ENCODE measurements around the gene MROH2A. TPM values are rescaled to one million over a fixed set of nuclear protein-coding genes. Genes with fewer than 3 reads are reported as not detected.

Gene MROH2A
- total and polyA plus RNA-seq, 9 of the 15 experiments (the other 6 are each of a cell fraction or from before 2014, with no cell fraction given), result 0.03 TPM; not detected in 8

DNA sequence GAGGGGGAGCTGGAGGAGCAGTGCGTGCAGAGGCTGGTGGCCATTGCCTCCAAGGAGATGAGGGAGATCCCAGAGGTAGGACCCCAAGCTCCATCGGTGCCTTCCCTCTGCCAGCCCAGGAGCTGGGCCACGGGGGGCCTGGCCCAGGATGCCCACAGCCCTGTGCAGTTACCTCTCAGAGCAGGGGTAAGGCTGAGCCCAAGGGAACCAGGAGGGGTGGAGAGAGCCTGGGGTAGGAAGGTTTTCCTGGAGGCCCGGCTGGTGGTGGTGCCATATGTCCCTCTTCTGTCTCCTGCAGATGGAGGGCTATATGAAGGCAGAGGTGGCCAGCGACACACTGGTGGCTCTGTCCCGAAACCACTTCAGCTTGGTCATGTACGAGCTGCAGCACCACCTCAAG is 11.4 kb downstream of the MROH2A start:
- Histone ChIP-seq H3K36me3 (ENCODE audit: control insufficient read depth, insufficient read depth, low read length) (no peaks in the 10 kb centered on the region), H3K9ac (ENCODE audit: insufficient read depth in 1 of 2, low read depth in 2 of 2, low read length in 2 of 2) (no peak overlapping the region), H3K9me1 (ENCODE audit: control insufficient read depth, insufficient read depth, low read length) (no peaks in the 10 kb centered on the region), H3K79me2 (ENCODE audit: control insufficient read depth, insufficient read depth, low read length) (no peaks in the 10 kb centered on the region), H2AFZ (ENCODE audit: low read depth, low read length) (no peak overlapping the region), H3K4me1 (replicated peaks in 1 of 2; ENCODE audit: control insufficient read depth in 2 of 2, insufficient read depth in 2 of 2, low read length in 2 of 2) (no peaks in the 10 kb centered on the region; a peak in 1 of 5 replicates), H3K27me3 (ENCODE audit: control insufficient read depth in 2 of 2, insufficient read depth in 2 of 2, low read length in 2 of 2) (peaks cover 0 to 41% of the 10 kb centered on the region in 2 experiments; a peak in 2 of 5 replicates), H3K4me3 (no peak overlapping the region), H3K4me2 (ENCODE audit: insufficient read depth, low read length) (no peak overlapping the region), H3K27ac (ENCODE audit: extremely low read depth, low read depth, low read length) (no peak overlapping the region), H4K20me1 (replicated peaks; ENCODE audit: control insufficient read depth, insufficient read depth, low read length) (no peaks in the 10 kb centered on the region), H3K9me3 (replicated peaks; ENCODE audit: control insufficient read depth, insufficient read depth, low read depth, low read length) (no peaks in the 10 kb centered on the region)
- DNase-seq (ENCODE audit: extremely low read depth in 1 of 4, low spot score in 3 of 4), result no peak
- no TSS peak for BruUV-seq (replicated peaks)
- FAIRE-seq, result no peak
- ChIA-PET POLR2A (no interaction called here), CTCF (ENCODE audit: low intra/inter-chr PET ratio) (no interaction called here)
- WGBS (ENCODE audit: insufficient coverage, low coverage, missing lambda C conversion rate), result 0% methylated on average over 4 of the region's 7 CpGs
- no peak for TF ChIP-seq RBM34 (IDR thresholded peaks at IDR 0.05; ENCODE audit: borderline replicate concordance, insufficient read depth, low read length)
- no peak for TF ChIP-seq HNRNPK (IDR thresholded peaks at IDR 0.05; ENCODE audit: low read depth, low read length, poor library complexity, severe bottlenecking)
- TF ChIP-seq, protein P1, sequence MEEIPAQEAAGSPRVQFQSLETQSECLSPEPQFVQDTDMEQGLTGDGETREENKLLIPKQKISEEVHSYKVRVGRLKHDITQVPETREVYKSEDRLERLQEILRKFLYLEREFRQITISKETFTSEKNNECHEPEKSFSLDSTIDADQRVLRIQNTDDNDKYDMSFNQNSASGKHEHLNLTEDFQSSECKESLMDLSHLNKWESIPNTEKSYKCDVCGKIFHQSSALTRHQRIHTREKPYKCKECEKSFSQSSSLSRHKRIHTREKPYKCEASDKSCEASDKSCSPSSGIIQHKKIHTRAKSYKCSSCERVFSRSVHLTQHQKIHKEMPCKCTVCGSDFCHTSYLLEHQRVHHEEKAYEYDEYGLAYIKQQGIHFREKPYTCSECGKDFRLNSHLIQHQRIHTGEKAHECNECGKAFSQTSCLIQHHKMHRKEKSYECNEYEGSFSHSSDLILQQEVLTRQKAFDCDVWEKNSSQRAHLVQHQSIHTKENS (CRISPR knock-in tag; IDR thresholded peaks at IDR 0.05), result no peak
- ATAC-seq, result no peak
- in situ Hi-C loops (cut with MboI) (no loop called here), intact Hi-C loops (cut with micrococcal nuclease) (no loop called here)
